Testis (tissue), 2 donors: Measurements from ENCODE around the gene ADAMTS13.

Experiments used
- POLR2A ChIP-seq: fragments of 450-650 bp; IDR thresholded peaks from one replicate; pipeline ENCODE4 v1.6.1; 2017; ENCODE audit warnings: antibody characterized with exemption, mild to moderate bottlenecking, moderate library complexity
- TF ChIP-seq, protein P1 (sequence below), 3 experiments: fragments of 450-650 bp in 2 of 3; fragments of 200-600 bp in 1 of 3; sonication (generic) in 1 of 3; IDR thresholded peaks; one replicate each; pipeline ENCODE4 v1.5.1; 2016 to 2019; ENCODE audit warnings: antibody characterized with exemption in 3 of 3, mild to moderate bottlenecking in 2 of 3, moderate library complexity in 1 of 3

DNA sequence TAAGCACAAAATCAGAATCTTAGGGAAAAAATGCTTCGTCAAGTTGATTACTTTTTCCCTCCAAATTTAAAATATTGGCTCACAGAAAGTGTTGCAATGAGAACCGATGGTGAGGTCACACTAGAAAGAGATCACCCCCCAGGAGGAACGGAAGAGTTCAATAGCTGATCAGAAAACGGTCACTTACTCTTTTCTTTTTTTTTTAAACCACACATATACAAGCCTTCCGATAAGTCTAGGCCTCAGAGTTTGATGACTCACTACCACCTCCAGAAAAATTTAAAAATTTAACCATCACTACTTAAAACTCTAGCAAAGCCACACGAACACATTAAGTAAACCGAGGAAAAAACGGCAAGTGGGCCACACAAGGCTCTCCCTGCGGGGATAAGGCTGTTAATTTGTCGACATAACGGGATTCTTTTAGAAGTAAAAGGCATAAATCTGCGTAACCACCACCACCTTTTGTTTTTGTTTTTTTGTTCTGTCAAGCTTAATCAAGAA lies 47.5 kb upstream of the ADAMTS13 start:
- no peak for TF ChIP-seq POLR2A
- TF ChIP-seq, protein P1, sequence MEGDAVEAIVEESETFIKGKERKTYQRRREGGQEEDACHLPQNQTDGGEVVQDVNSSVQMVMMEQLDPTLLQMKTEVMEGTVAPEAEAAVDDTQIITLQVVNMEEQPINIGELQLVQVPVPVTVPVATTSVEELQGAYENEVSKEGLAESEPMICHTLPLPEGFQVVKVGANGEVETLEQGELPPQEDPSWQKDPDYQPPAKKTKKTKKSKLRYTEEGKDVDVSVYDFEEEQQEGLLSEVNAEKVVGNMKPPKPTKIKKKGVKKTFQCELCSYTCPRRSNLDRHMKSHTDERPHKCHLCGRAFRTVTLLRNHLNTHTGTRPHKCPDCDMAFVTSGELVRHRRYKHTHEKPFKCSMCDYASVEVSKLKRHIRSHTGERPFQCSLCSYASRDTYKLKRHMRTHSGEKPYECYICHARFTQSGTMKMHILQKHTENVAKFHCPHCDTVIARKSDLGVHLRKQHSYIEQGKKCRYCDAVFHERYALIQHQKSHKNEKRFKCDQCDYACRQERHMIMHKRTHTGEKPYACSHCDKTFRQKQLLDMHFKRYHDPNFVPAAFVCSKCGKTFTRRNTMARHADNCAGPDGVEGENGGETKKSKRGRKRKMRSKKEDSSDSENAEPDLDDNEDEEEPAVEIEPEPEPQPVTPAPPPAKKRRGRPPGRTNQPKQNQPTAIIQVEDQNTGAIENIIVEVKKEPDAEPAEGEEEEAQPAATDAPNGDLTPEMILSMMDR (IDR thresholded peaks at IDR 0.05): no peak
